ENCODE results near the gene CAND2.

The CAND2 gene

GRCh38 chr3:12882336-12883310 is 86.1 kb downstream of the CAND2 start:
- TF ChIP-seq CTCF (conservative IDR thresholded peaks at IDR 0.05), result no peak
- H3K27ac ChIP-seq, result no peak overlapping the region

- no peak for TF ChIP-seq CTCF (conservative IDR thresholded peaks at IDR 0.05)
- H3K27ac ChIP-seq, result no peak overlapping the region
Measured at GRCh38 chr3:12884186-12884680, 87.8 kb downstream of the CAND2 start.

Data from VCaP (cell line).